Measurements from ENCODE around the gene IRF8.

DNA sequence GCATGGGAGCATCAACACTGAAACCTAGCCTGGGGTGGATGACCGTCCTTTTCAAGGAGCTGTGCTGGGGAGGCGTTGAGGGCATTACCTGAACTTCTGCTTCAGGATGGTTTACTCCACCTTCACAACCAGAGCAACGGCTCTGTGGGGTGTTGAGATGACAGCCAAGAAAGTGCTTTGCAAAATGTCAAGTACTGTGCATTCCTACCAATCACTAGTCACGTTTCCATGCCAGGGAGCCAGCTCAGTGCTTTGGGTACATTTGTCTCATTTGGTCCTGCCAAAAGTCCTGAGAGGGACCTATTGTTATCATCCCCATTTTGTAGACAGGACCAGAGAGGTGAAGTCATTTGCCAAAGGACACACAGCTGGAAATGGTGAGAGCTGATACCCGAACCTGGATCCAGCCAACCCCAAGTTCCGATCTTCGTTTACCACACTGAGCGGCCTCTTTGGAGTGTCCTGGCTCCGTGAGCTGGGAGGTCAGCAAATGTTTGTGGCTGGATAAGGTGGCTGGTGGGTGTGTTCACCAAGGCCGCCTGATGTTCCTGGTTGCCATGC is 61.6 kb downstream of the IRF8 start:
- no peak for TF ChIP-seq POLR2AphosphoS5 (IDR thresholded peaks at IDR 0.05; ENCODE audit: low read depth, low read length)
- TF ChIP-seq, protein P1, sequence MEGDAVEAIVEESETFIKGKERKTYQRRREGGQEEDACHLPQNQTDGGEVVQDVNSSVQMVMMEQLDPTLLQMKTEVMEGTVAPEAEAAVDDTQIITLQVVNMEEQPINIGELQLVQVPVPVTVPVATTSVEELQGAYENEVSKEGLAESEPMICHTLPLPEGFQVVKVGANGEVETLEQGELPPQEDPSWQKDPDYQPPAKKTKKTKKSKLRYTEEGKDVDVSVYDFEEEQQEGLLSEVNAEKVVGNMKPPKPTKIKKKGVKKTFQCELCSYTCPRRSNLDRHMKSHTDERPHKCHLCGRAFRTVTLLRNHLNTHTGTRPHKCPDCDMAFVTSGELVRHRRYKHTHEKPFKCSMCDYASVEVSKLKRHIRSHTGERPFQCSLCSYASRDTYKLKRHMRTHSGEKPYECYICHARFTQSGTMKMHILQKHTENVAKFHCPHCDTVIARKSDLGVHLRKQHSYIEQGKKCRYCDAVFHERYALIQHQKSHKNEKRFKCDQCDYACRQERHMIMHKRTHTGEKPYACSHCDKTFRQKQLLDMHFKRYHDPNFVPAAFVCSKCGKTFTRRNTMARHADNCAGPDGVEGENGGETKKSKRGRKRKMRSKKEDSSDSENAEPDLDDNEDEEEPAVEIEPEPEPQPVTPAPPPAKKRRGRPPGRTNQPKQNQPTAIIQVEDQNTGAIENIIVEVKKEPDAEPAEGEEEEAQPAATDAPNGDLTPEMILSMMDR (IDR thresholded peaks at IDR 0.05) = no peak
- TF ChIP-seq, protein P2, sequence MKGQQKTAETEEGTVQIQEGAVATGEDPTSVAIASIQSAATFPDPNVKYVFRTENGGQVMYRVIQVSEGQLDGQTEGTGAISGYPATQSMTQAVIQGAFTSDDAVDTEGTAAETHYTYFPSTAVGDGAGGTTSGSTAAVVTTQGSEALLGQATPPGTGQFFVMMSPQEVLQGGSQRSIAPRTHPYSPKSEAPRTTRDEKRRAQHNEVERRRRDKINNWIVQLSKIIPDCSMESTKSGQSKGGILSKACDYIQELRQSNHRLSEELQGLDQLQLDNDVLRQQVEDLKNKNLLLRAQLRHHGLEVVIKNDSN (IDR thresholded peaks at IDR 0.05; ENCODE audit: borderline replicate concordance, low read depth) = no peak
- no peak for TF ChIP-seq FOXM1 (IDR thresholded peaks at IDR 0.05; ENCODE audit: low read depth)
- TF ChIP-seq, protein P3, sequence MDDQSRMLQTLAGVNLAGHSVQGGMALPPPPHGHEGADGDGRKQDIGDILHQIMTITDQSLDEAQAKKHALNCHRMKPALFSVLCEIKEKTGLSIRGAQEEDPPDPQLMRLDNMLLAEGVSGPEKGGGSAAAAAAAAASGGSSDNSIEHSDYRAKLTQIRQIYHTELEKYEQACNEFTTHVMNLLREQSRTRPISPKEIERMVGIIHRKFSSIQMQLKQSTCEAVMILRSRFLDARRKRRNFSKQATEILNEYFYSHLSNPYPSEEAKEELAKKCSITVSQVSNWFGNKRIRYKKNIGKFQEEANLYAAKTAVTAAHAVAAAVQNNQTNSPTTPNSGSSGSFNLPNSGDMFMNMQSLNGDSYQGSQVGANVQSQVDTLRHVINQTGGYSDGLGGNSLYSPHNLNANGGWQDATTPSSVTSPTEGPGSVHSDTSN (IDR thresholded peaks at IDR 0.05) = no peak
- no peak for TF ChIP-seq CHD2 (IDR thresholded peaks at IDR 0.05; ENCODE audit: low read length, partially characterized antibody)
- TF ChIP-seq, protein P4, sequence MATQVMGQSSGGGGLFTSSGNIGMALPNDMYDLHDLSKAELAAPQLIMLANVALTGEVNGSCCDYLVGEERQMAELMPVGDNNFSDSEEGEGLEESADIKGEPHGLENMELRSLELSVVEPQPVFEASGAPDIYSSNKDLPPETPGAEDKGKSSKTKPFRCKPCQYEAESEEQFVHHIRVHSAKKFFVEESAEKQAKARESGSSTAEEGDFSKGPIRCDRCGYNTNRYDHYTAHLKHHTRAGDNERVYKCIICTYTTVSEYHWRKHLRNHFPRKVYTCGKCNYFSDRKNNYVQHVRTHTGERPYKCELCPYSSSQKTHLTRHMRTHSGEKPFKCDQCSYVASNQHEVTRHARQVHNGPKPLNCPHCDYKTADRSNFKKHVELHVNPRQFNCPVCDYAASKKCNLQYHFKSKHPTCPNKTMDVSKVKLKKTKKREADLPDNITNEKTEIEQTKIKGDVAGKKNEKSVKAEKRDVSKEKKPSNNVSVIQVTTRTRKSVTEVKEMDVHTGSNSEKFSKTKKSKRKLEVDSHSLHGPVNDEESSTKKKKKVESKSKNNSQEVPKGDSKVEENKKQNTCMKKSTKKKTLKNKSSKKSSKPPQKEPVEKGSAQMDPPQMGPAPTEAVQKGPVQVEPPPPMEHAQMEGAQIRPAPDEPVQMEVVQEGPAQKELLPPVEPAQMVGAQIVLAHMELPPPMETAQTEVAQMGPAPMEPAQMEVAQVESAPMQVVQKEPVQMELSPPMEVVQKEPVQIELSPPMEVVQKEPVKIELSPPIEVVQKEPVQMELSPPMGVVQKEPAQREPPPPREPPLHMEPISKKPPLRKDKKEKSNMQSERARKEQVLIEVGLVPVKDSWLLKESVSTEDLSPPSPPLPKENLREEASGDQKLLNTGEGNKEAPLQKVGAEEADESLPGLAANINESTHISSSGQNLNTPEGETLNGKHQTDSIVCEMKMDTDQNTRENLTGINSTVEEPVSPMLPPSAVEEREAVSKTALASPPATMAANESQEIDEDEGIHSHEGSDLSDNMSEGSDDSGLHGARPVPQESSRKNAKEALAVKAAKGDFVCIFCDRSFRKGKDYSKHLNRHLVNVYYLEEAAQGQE (IDR thresholded peaks at IDR 0.05; ENCODE audit: low read depth, low read length) = no peak
- no peak for TF ChIP-seq FOSL2 (IDR thresholded peaks at IDR 0.05; ENCODE audit: borderline replicate concordance, low read depth)
- no peak for TF ChIP-seq EZH2phosphoT487 (IDR thresholded peaks at IDR 0.05; ENCODE audit: borderline replicate concordance, low read depth)

Data from SK-N-SH (cell line).